PC-3 (cell line): ENCODE measurements around the gene MAGI2. TPM values are rescaled to one million over a fixed set of nuclear protein-coding genes. Genes with fewer than 3 reads are reported as not detected.

Source experiments
- ATAC-seq: fragments of 200-7000 bp; cut with Tn5 transposase; 2 replicates; pipeline ENCODE4 v1.9.1; 2020; ENCODE audit warnings: mild to moderate bottlenecking, moderate library complexity
- BruUV-seq: library from RNA; stranded (reverse); fragments of 400-500 nt; replicated peaks from 2 replicates; lab custom pipeline; 2021; lab: Mats Ljungman, UMichigan
- CTCF ChIA-PET: fragments of 300-600 bp; sonication (Branson Sonifier 250); formaldehyde crosslinking; loops from one replicate; lab custom pipeline; 2022; ENCODE audit warnings: antibody characterized with exemption; lab: Charles Lee
- POLR2A ChIA-PET: fragments of 300-600 bp; sonication (Branson Sonifier 250); formaldehyde crosslinking; loops from one replicate; lab custom pipeline; 2022; ENCODE audit warnings: antibody characterized with exemption; ENCODE audit not compliant: unreplicated experiment; lab: Charles Lee
- DNase-seq: peaks from one replicate; pipeline ENCODE4 v3.0.0-alpha.2; 2015
- H2AFZ ChIP-seq: fragments of 300-600 bp; sonication (generic); 2 replicates; pipeline ENCODE4 v1.6.0; 2016; ENCODE audit warnings: antibody characterized with exemption, low read length
- H3F3A ChIP-seq: fragments of 300-600 bp; sonication (generic); one replicate; pipeline ENCODE4 v1.6.0; 2017; ENCODE audit warnings: antibody characterized with exemption, low read length, control low read depth, mild to moderate bottlenecking; ENCODE audit not compliant: unreplicated experiment
- H3K27ac ChIP-seq: fragments of 300-600 bp; sonication (generic); 2 replicates; pipeline ENCODE4 v1.5.1; 2016; ENCODE audit warnings: mild to moderate bottlenecking, low read length
- H3K27me3 ChIP-seq: fragments of 300-600 bp; sonication (generic); 2 replicates; pipeline ENCODE4 v1.6.1; 2016; ENCODE audit warnings: low read length, mixed read lengths
- H3K36me3 ChIP-seq: fragments of 300-600 bp; sonication (generic); 2 replicates; pipeline ENCODE4 v1.6.1; 2016; ENCODE audit warnings: low read depth, mixed run types, low read length, mixed read lengths
- H3K4me1 ChIP-seq: fragments of 300-600 bp; sonication (generic); 2 replicates; pipeline ENCODE4 v1.5.1; 2016; ENCODE audit warnings: low read length; ENCODE audit not compliant: insufficient read depth
- H3K4me2 ChIP-seq: fragments of 300-600 bp; sonication (generic); 2 replicates; pipeline ENCODE4 v1.6.0; 2016; ENCODE audit warnings: low read length
- H3K4me3 ChIP-seq: fragments of 300-600 bp; sonication (generic); 2 replicates; pipeline ENCODE4 v1.5.1; 2016; ENCODE audit warnings: mild to moderate bottlenecking, low read length, mixed read lengths
- H3K79me2 ChIP-seq: fragments of 300-600 bp; sonication (generic); 2 replicates; pipeline ENCODE4 v1.6.1; 2017; ENCODE audit warnings: low read length, mixed read lengths
- H3K9ac ChIP-seq: fragments of 300-600 bp; sonication (generic); 2 replicates; pipeline ENCODE4 v1.6.0; 2016; ENCODE audit warnings: mild to moderate bottlenecking, low read length
- H3K9me2 ChIP-seq: fragments of 300-600 bp; sonication (generic); replicated peaks from 2 replicates; pipeline ENCODE4 v1.6.1; 2016; ENCODE audit warnings: mixed run types, low read length, mixed read lengths
- H3K9me3 ChIP-seq: fragments of 300-600 bp; sonication (generic); 2 replicates; pipeline ENCODE4 v1.6.1; 2016; ENCODE audit warnings: low read length, mixed read lengths
- H4K20me1 ChIP-seq: fragments of 300-600 bp; sonication (generic); 2 replicates; pipeline ENCODE4 v1.6.1; 2016; ENCODE audit warnings: low read length, mixed read lengths
- EZH2 ChIP-seq: fragments of 300-600 bp; sonication (generic); IDR thresholded peaks from one replicate; pipeline ENCODE4 v1.6.1; 2017; ENCODE audit warnings: antibody characterized with exemption, mild to moderate bottlenecking, low read length; ENCODE audit not compliant: unreplicated experiment
- EZH2phosphoT487 ChIP-seq: fragments of 300-600 bp; sonication (generic); IDR thresholded peaks from 2 replicates; pipeline ENCODE4 v1.6.1; 2018; ENCODE audit warnings: mild to moderate bottlenecking, antibody characterized with exemption, low read length, borderline replicate concordance
- intact Hi-C: fragments of 100-400 bp; cut with micrococcal nuclease; formaldehyde crosslinking; loops from 2 replicates; pipeline ENCODE4 v1.9.0; 2023
- total RNA-seq: library from RNA; depleted of rRNA; stranded (reverse); fragments of >200 nt; gene quantifications from 2 replicates; pipeline ENCODE4 v1.2.3, GENCODE V29; 2014
- TF ChIP-seq, protein P1 (sequence below): fragments of 300-600 bp; sonication (generic); conservative IDR thresholded peaks from 2 replicates; pipeline ENCODE4 v1.5.1; 2017; ENCODE audit warnings: antibody characterized with exemption, low read depth, mild to moderate bottlenecking, low read length

Gene MAGI2
- total RNA-seq, 1 experiment from 2014 or later, result not detected

DNA sequence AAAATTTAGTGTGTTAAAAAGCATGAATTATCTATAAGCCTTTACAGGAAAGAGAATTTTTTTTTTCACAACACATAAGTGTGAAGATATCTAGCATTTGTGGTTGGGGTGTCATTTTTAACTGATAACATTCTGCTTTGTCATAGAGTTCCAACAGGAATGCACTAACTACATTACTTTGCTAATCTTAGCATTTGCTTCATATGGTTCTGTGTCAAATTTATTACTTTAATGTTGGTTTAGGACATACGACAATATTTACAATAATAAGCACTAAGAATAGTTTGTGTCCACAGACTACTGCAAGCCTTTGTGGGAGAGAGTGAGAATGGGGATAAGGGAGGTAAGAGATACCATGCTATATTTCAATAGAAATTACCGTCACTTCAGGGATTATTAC, 40.6 kb upstream of the MAGI2 start:
- TF ChIP-seq, protein P1, sequence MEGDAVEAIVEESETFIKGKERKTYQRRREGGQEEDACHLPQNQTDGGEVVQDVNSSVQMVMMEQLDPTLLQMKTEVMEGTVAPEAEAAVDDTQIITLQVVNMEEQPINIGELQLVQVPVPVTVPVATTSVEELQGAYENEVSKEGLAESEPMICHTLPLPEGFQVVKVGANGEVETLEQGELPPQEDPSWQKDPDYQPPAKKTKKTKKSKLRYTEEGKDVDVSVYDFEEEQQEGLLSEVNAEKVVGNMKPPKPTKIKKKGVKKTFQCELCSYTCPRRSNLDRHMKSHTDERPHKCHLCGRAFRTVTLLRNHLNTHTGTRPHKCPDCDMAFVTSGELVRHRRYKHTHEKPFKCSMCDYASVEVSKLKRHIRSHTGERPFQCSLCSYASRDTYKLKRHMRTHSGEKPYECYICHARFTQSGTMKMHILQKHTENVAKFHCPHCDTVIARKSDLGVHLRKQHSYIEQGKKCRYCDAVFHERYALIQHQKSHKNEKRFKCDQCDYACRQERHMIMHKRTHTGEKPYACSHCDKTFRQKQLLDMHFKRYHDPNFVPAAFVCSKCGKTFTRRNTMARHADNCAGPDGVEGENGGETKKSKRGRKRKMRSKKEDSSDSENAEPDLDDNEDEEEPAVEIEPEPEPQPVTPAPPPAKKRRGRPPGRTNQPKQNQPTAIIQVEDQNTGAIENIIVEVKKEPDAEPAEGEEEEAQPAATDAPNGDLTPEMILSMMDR, result no peak
- TF ChIP-seq EZH2phosphoT487, result no peak
- no peak for TF ChIP-seq EZH2
- Histone ChIP-seq H3K79me2 (no peaks in the 10 kb centered on the region), H4K20me1 (no peaks in the 10 kb centered on the region), H3K9me2 (no peaks in the 10 kb centered on the region), H2AFZ (no peak overlapping the region), H3K36me3 (no peaks in the 10 kb centered on the region), H3K4me1 (peaks cover 7% of the 10 kb centered on the region), H3F3A (no peaks in the 10 kb centered on the region), H3K27ac (no peak overlapping the region), H3K27me3 (no peaks in the 10 kb centered on the region), H3K4me2 (no peak overlapping the region), H3K9me3 (no peaks in the 10 kb centered on the region), H3K9ac (no peak overlapping the region), H3K4me3 (no peak overlapping the region)
- CTCF ChIA-PET, result no interaction called here
- ATAC-seq, result no peak
- no TSS peak for BruUV-seq
- intact Hi-C loops, result no loop called here
- POLR2A ChIA-PET, result no interaction called here
- no peak for DNase-seq

GRCh38 chr7:79489371-79489770, 35.9 kb upstream of the MAGI2 start:
- H3K4me3 ChIP-seq, result no peak overlapping the region
- TF ChIP-seq EZH2phosphoT487 (no peak), EZH2 (no peak)
- TF ChIP-seq, protein P1, result no peak
- H3K9me3 ChIP-seq, result no peaks in the 10 kb centered on the region
- no TSS peak for BruUV-seq
- no peaks in the 10 kb centered on the region for H3K36me3 ChIP-seq
- ATAC-seq (no peak), DNase-seq (no peak)
- ChIA-PET POLR2A (no interaction called here), CTCF (no interaction called here)
- H3K27me3 ChIP-seq, result no peaks in the 10 kb centered on the region
- H2AFZ ChIP-seq, result no peak overlapping the region
- no peaks in the 10 kb centered on the region for H3K4me1 ChIP-seq
- H3K9ac ChIP-seq, result no peak overlapping the region
- intact Hi-C loops, result no loop called here
- no peak overlapping the region for H3K27ac ChIP-seq
- H3K79me2 ChIP-seq, result no peaks in the 10 kb centered on the region
- H4K20me1 ChIP-seq, result no peaks in the 10 kb centered on the region
- H3K9me2 ChIP-seq, result no peaks in the 10 kb centered on the region
- no peaks in the 10 kb centered on the region for H3F3A ChIP-seq
- H3K4me2 ChIP-seq, result no peak overlapping the region

DNA sequence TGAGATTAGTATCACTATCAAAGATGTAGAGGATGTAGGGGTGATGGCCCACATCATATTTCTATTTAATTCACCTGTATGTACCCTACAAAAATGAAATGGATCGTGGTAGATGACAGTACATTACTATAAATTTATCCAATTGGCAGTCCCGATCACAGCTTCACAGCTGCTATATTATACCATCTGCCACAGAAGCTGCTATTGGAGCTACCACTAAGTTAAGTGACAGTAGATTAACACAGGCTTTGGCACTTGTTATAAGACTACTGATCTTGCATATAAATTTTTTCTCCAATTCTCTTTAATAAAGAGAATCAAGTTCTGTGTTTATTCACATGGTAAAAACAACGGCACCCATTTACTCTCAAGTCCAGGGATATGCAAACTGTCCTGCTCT, 24.9 kb upstream of the MAGI2 start:
- Histone ChIP-seq H3K9me2 (no peaks in the 10 kb centered on the region), H3K36me3 (no peaks in the 10 kb centered on the region), H3K79me2 (no peaks in the 10 kb centered on the region), H3K4me1 (no peaks in the 10 kb centered on the region), H3K4me3 (no peak overlapping the region), H3K4me2 (no peak overlapping the region), H3K9ac (no peak overlapping the region), H3F3A (no peaks in the 10 kb centered on the region), H4K20me1 (no peaks in the 10 kb centered on the region), H3K27me3 (no peaks in the 10 kb centered on the region), H3K27ac (no peak overlapping the region), H3K9me3 (no peaks in the 10 kb centered on the region), H2AFZ (no peak overlapping the region)
- intact Hi-C loops, result no loop called here
- BruUV-seq, result no TSS peak
- TF ChIP-seq EZH2phosphoT487 (no peak), EZH2 (no peak)
- TF ChIP-seq, protein P1, result no peak
- DNase-seq (no peak), ATAC-seq (no peak)
- ChIA-PET CTCF (no interaction called here), POLR2A (no interaction called here)
